Skin of body (tissue), 2 donors: ENCODE results near the gene ELMO2. TPM values are rescaled to one million over a fixed set of nuclear protein-coding genes. Genes with fewer than 3 reads are reported as not detected.

ENCODE experiments used
- DNase-seq: peaks from one replicate; lab custom pipeline; 2025; lab: John Stamatoyannopoulos, UW
- total RNA-seq: library from RNA; depleted of rRNA; stranded (reverse); fragments of >200 nt; gene quantifications from one replicate; pipeline ENCODE4 v1.2.3, GENCODE V29; 2014

Gene ELMO2, protein sequence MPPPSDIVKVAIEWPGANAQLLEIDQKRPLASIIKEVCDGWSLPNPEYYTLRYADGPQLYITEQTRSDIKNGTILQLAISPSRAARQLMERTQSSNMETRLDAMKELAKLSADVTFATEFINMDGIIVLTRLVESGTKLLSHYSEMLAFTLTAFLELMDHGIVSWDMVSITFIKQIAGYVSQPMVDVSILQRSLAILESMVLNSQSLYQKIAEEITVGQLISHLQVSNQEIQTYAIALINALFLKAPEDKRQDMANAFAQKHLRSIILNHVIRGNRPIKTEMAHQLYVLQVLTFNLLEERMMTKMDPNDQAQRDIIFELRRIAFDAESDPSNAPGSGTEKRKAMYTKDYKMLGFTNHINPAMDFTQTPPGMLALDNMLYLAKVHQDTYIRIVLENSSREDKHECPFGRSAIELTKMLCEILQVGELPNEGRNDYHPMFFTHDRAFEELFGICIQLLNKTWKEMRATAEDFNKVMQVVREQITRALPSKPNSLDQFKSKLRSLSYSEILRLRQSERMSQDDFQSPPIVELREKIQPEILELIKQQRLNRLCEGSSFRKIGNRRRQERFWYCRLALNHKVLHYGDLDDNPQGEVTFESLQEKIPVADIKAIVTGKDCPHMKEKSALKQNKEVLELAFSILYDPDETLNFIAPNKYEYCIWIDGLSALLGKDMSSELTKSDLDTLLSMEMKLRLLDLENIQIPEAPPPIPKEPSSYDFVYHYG
- 33.5 TPM for total RNA-seq

DNA sequence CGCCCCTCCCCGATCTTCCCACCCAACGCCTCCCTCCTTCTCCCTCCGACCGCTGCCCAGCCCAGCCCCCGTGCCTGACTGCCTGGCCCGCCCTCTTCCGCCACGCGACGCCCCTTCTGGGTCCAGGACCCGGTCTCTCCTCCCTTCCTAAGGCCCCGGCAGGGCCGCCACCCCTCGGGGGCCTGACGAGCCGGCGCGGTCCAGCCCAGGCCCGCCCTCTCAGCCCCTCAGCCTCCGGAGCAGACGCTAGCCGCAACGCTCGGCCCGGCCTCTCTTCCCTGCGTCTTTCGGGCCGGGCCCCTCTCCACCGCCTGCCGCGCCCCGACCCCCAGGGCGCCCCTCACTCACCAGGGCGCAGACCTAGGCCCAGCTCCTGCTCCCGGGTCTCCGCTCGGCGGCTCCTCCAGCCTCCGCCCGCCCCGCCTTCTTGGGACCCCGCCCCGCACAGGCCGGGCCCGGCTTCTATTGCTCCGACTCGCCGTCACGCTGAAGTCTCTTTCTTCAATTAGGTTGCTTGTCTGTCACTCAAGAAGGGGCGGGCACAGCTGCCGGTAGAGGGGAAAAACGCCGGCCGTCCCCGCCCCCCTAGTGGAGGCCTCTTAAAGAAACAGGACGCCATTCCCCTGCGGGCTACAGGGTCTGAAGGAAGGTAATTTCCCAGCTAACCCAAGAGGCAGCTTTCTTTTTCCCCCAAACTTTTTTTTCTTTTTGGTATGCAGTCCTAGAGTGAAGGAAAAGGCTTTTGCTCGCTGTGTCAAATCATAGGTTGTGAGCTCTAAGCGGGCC lies at the start of gene ELMO2:
Gene ELMO2 (minus strand): TSS at position 416 of the 786 bp plus-strand sequence. CDS start 12,133 bp downstream, outside the sequence.
- DNase-seq, result peak; percentile 96

DNA sequence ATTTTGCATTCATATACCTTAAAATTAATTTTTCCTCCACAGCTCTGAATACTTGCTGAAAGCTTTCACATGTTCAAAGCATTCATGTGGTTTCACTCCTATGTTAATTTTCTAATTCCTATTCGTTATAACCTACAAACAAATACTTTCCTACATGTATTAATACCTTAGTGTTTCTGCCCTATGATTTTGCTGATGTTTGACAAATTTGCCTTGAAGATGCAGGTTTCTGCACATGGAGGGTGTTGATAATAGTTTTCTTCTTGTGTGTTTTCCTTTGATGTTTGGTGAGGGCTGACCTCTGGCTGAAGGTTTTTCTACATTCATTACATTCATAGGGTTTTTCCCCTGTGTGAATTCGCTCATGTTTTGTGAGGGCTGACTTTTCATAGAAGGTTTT lies 49.3 kb upstream of the ELMO2 start:
- no peak for DNase-seq

GRCh38 chr20:46446851-46447250 lies 40.4 kb upstream of the ELMO2 start:
- DNase-seq, result no peak

- no peak for DNase-seq
These were observed 33.4 kb upstream of the ELMO2 start for GRCh38 chr20:46439837-46440236.

DNA sequence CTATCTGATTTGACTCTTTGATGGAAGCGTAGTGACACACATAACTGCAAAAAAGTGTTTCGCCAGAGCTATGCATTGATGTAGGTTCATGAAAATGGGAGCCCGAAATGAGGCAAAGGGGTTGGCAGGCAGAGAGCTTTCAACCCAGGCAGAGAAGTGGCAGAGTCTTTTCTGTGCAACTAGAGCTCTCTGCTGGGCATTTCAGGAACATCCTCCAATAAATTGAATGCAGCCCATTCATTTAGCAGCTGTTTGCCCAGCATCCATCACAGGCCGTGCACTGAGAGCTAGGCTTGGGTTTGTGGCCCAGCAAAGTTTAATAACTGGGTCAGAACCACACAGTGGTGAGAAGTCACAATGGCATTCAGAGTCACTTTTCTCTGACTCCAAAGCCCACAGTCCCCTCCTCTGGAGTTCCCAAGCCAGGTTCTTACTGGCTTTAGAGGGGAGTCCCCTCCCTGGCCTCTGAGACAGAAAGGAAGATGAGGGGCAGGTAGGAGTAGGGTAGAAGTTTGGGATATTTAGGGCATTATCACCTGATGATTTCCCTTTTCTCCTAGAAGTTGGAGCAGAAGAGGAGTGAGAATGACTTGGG lies 31.8 kb upstream of the ELMO2 start:
- peak; percentile 4 for DNase-seq

- no peak for DNase-seq
These were observed 28.7 kb upstream of the ELMO2 start for GRCh38 chr20:46435146-46435545.

GRCh38 chr20:46434597-46434996 lies 28.2 kb upstream of the ELMO2 start:
- no peak for DNase-seq

- DNase-seq, result no peak
These were observed 26.6 kb upstream of the ELMO2 start for GRCh38 chr20:46433051-46433450.

DNA sequence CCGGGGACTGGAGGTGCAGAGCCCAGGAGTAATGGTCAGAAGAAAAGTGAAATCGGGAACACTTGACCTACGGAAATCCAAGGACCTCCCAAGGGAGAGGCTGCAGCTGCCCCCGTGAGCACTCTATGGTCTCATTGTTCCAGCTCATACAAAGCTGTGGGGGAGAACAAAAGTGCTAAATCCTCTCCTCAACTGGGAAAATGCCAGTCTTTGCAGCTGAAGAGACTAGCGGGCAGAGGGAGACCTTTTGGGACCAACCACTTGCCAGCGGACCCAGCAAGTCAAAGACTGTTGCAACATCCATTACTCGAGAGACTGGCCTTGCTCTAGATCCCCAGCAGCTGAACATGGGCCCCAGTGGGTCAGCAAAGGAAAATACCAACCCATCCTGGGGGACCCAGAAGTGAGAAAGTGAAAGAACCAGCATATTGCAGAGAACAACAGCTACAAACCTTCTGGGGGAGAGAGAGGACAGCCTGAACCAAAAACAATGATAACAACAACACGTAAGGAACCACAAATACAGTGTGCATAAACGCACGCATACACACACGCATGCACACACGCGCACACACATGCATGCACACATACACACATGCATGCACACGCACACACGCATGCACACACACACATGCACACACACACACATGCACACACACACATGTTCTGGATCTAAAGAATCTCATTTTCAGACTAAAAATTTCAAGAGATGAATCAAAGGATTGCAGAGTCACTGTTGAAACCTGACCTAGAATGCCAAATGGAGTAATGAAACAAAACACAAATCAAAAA lies 24.7 kb upstream of the ELMO2 start:
- DNase-seq, result no peak

DNA sequence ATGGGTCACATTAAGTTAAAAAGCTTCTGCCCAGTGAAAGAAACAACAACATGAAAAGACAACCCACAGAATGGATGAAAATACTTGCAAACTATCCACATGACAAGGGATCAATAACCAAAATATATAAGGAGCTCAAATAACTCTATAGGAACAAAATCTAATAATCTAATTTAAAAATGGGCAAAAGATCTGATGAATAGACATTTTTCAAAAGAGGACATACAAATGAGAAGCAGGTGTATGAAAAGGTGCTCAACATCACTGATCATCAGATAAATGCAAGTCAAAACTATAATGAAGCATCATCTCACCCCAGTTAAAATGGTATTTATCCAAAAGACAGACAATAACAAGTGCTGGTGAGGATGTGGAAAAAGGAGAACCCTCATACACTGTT lies 21.0 kb upstream of the ELMO2 start:
- DNase-seq, result no peak

DNA sequence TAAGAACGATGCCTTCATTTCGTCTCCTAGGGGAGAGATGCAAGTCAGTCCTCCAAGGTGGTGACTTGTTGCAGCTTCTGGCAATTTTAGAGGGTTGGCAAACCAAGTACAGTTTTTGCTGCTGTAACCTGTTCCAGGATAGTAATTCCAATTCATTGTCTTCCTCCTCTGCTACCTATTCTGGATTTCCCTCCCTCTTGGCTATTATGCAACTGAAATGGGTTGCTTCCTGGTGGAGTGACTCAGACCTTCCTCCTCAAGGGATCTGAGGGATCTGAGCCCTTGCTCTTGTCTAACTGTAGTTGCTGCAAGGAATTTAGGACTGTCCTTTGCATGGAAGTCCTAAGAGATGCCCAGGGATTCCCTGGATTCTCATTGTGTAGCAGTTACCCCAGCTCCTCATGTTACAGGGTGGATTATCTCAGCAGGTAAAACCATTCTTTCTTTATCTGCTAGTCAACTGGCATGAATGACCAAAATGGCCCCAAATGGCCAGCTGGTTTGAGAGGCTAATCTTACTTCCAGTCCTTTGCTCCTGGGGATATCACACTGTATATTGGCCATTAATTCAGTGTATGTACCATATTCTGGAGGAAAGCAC lies 17.6 kb upstream of the ELMO2 start:
- DNase-seq, result no peak

DNA sequence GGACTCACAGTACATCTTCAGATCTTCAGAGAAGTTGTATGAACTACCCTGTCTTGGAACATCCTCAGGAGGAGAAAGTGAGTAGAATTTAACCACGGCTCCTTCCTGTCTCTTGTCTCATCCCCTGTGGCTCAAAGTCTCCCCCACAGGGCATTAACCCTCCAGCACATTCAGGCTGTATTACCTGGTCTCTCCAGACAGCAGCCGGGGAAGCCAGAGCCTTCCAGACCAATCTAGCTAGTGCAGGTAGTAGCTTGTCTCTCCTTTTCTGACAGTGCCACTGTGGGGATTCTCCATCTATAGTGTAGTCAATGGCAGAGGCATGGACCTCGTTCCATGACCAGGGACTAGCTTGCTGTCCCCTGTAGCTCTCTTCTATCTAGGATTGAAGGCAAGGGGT lies 16.9 kb upstream of the ELMO2 start:
- no peak for DNase-seq

GRCh38 chr20:46420878-46421277 lies 14.5 kb upstream of the ELMO2 start:
- DNase-seq, result no peak

DNA sequence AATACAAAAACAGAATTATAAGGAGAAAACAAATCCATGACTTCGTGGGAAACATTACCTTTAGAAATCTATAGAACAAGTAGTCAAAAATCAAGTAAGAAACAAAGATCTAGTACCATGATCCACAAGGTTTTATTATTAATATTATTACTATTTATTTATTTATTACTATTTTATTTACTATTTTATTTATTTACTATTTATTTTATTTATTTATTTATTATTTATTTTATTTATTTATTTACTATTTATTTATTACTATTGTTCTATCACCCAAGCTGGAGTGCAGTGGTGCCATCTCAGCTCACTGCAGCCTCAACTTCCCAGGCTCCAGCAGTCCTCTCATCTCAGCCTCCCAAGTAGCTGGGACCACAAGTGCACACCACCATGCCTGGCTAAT lies 13.5 kb upstream of the ELMO2 start:
- no peak for DNase-seq

- DNase-seq, result no peak
These were observed 10.4 kb upstream of the ELMO2 start for GRCh38 chr20:46416839-46417238.

- DNase-seq, result peak; percentile 25
These were observed 10.0 kb upstream of the ELMO2 start for GRCh38 chr20:46416421-46416820.

DNA sequence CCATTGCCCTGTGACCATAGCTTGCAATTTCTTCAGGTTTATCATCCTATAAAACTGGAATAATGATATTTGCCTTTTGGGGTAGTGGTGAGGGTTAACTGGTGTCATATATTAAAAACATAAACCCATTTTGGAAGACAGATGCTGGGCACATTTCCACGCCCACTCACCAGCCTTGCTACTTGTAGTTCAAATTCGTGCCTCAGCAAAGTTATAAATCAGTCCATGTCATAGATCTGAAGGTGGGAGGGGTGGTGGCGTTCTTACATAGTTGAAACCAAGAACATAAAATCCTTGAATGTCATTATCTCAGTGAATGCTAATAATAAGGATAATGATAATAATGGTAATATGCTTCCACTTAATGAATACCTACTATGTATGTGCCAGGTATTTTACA lies 9.4 kb upstream of the ELMO2 start:
- no peak for DNase-seq

DNA sequence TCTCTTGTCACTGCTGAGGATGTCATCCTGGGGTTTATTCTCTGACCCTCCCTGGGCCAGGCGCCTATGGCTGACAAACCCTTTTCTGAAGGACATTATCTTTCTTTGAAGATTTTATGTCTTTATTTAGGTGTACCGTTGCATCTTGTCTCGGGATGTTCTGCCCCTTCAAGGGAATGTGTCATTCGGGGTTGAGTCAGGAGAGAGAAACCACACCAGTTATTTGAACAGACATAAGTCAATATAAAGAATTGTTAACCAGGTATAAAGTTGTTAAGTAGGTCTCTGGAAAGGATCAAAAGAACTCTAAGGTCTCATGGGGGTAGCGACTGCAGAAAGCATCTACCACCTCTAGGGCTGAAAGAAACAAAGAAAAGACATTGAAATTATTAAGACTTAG lies 8.2 kb upstream of the ELMO2 start:
- no peak for DNase-seq

GRCh38 chr20:46411637-46412036 lies 5.2 kb upstream of the ELMO2 start:
- no peak for DNase-seq

GRCh38 chr20:46408281-46408731 lies 1.9 kb upstream of the ELMO2 start:
- DNase-seq, result no peak

DNA sequence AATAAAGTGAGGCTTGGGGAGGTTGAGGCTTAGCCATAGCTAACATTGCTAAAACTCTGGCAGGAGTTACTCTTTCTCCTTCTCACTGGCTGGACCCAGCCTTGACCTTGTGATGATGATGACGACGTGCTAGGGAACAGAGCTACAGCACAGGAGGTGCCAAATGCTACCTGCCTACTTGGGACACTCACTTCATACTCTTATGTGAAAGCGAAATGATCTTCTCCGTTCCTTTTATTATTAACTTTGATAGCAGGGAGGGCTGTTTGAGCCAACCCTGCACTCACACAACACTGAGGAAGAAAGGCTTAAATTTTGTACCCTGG lies 1.2 kb upstream of the ELMO2 start:
- no peak for DNase-seq
